HCT116 (cell line): ENCODE data around the gene HHAT. TPM values are rescaled to one million over a fixed set of nuclear protein-coding genes. Genes with fewer than 3 reads are reported as not detected.

Experiments used
- ATAC-seq: fragments of 200-7000 bp; cut with Tn5 transposase; 2 replicates; pipeline ENCODE4 v1.9.1; 2020; ENCODE audit warnings: mild to moderate bottlenecking, moderate library complexity
- BruUV-seq: library from RNA; stranded (reverse); fragments of 400-500 nt; replicated peaks from 2 replicates; lab custom pipeline; 2021; lab: Mats Ljungman, UMichigan
- CTCF ChIA-PET: fragments of 300-600 bp; sonication (Branson Sonifier 250); formaldehyde crosslinking; loops from one replicate; lab custom pipeline; 2021; ENCODE audit warnings: antibody characterized with exemption; lab: Charles Lee
- POLR2A ChIA-PET: fragments of 300-600, 350-600 bp; sonication (Branson Sonifier 250); formaldehyde crosslinking; loops from one replicate; lab custom pipeline; 2021; ENCODE audit warnings: antibody characterized with exemption; lab: Charles Lee
- RAD21 ChIA-PET, 2 experiments: fragments of 300-600 bp; sonication (Branson Sonifier 250); formaldehyde crosslinking; loops; one replicate each; lab custom pipeline; 2023; ENCODE audit warnings: low total read pairs in 2 of 2; ENCODE audit not compliant: uncharacterized antibody in 2 of 2, unreplicated experiment in 2 of 2, low non-redundant PET in 1 of 2; lab: Charles Lee
- DNase-seq: peaks from one replicate; pipeline ENCODE4 v3.0.0-alpha.2; 2010; ENCODE audit warnings: low read depth, low spot score
- H2AFZ ChIP-seq: fragments of 200-600 bp; shearing (Covaris generic), sonication (generic); 2 replicates; pipeline ENCODE4 v1.6.1; 2017; ENCODE audit warnings: low read depth, mixed run types, mixed read lengths, antibody characterized with exemption, low read length; ENCODE audit not compliant: poor library complexity, severe bottlenecking
- H3K27ac ChIP-seq: 2 replicates; pipeline ENCODE4 v1.5.1; 2012; ENCODE audit warnings: low read depth, low read length
- H3K27me3 ChIP-seq: fragments of 200-600 bp; sonication (generic); 2 replicates; pipeline ENCODE4 v1.6.1; 2016; ENCODE audit warnings: mixed run types, low read length, mixed read lengths; ENCODE audit not compliant: insufficient read depth
- H3K36me3 ChIP-seq, 2 experiments: fragments of 200-500 bp in 1 of 2; fragments of 200-600 bp in 1 of 2; sonication (Bioruptor generic) in 1 of 2; sonication (generic) in 1 of 2; 2 replicates each; pipeline versions ENCODE4 v1.5.1 to v1.6.1; 2014 to 2016; ENCODE audit warnings: low read length in 2 of 2, inconsistent platforms in 1 of 2, mixed read lengths in 1 of 2, mixed run types in 1 of 2; ENCODE audit not compliant: insufficient read depth in 2 of 2, control insufficient read depth in 1 of 2
- H3K4me1 ChIP-seq, 2 experiments: fragments of 200-600 bp in 1 of 2; sonication (generic) in 1 of 2; 2 replicates each; pipeline versions ENCODE4 v1.5.1 to v1.6.1; 2012 to 2017; ENCODE audit warnings: low read length in 2 of 2, inconsistent platforms in 1 of 2, mild to moderate bottlenecking in 1 of 2, mixed read lengths in 1 of 2, mixed run types in 1 of 2, moderate library complexity in 1 of 2; ENCODE audit not compliant: insufficient read depth in 2 of 2, control insufficient read depth in 1 of 2
- H3K4me2 ChIP-seq: fragments of 200-600 bp; sonication (generic); 2 replicates; pipeline ENCODE4 v1.6.1; 2017; ENCODE audit warnings: mixed run types, low read length, mixed read lengths
- H3K4me3 ChIP-seq, 2 experiments: fragments of 200-600 bp in 1 of 2; sonication (generic) in 1 of 2; replicated peaks in 1 of 2; 2 replicates each; pipeline ENCODE4 v1.5.1; 2011 to 2016; ENCODE audit warnings: low read length in 2 of 2, control low read depth in 1 of 2, low read depth in 1 of 2, mild to moderate bottlenecking in 1 of 2, mixed read lengths in 1 of 2, mixed run types in 1 of 2
- H3K79me2 ChIP-seq: fragments of 200-600 bp; sonication (generic); 2 replicates; pipeline ENCODE4 v1.6.1; 2017; ENCODE audit warnings: mild to moderate bottlenecking, mixed run types, low read length, moderate library complexity, mixed read lengths; ENCODE audit not compliant: insufficient read depth
- H3K9ac ChIP-seq: fragments of 200-600 bp; sonication (generic); 2 replicates; pipeline ENCODE4 v1.6.1; 2016; ENCODE audit warnings: low read length, mixed read lengths
- H3K9me2 ChIP-seq: fragments of 200-600 bp; sonication (generic), shearing (Covaris generic); 2 replicates; pipeline ENCODE4 v1.6.1; 2017; ENCODE audit warnings: mixed run types, mild to moderate bottlenecking, moderate library complexity; ENCODE audit not compliant: insufficient read depth
- H3K9me3 ChIP-seq, 2 experiments: fragments of 200-500 bp in 1 of 2; fragments of 200-600 bp in 1 of 2; sonication (Bioruptor generic) in 1 of 2; sonication (generic) in 1 of 2; 2 replicates each; pipeline ENCODE4 v1.6.1; 2014 to 2017; ENCODE audit warnings: low read length in 2 of 2, mixed read lengths in 2 of 2, inconsistent platforms in 1 of 2, low read depth in 1 of 2, mild to moderate bottlenecking in 1 of 2, mixed run types in 1 of 2, moderate library complexity in 1 of 2; ENCODE audit not compliant: control insufficient read depth in 1 of 2, insufficient read depth in 1 of 2
- H4K20me1 ChIP-seq: fragments of 200-600 bp; sonication (generic), shearing (Covaris generic); 2 replicates; pipeline ENCODE4 v1.6.1; 2017; ENCODE audit warnings: mixed run types, mild to moderate bottlenecking, moderate library complexity; ENCODE audit not compliant: insufficient read depth
- EGR1 ChIP-seq: IDR thresholded peaks from 2 replicates; pipeline ENCODE4 v1.6.1; 2012; ENCODE audit warnings: low read depth
- ELF1 ChIP-seq: IDR thresholded peaks from 2 replicates; pipeline ENCODE4 v1.6.1; 2012; ENCODE audit warnings: low read depth, borderline replicate concordance
- EZH2phosphoT487 ChIP-seq: fragments of 200-600 bp; IDR thresholded peaks from 2 replicates; pipeline ENCODE4 v1.6.1; 2018; ENCODE audit warnings: antibody characterized with exemption, borderline replicate concordance
- JUND ChIP-seq: IDR thresholded peaks from 2 replicates; pipeline ENCODE4 v1.6.1; 2012
- SP1 ChIP-seq: IDR thresholded peaks from 2 replicates; pipeline ENCODE4 v1.6.1; 2012; ENCODE audit warnings: low read depth
- YY1 ChIP-seq: IDR thresholded peaks from 2 replicates; pipeline ENCODE4 v1.6.1; 2011; ENCODE audit warnings: low read length, low read depth, moderate library complexity, mild to moderate bottlenecking; ENCODE audit not compliant: insufficient replicate concordance; ENCODE audit errors: extremely low read depth
- ZNF274 ChIP-seq: fragments of 200-500 bp; sonication (Bioruptor generic); IDR thresholded peaks from 2 replicates; pipeline ENCODE4 v1.6.1; 2014; ENCODE audit warnings: mild to moderate bottlenecking, low read depth, low read length, inconsistent platforms
- intact Hi-C: fragments of 100-400 bp; cut with micrococcal nuclease; formaldehyde crosslinking; loops from 2 replicates; pipeline ENCODE4 v1.10.0; 2022
- total RNA-seq: library from RNA; stranded (reverse); gene quantifications from one replicate; pipeline ENCODE4 v1.2.1, GENCODE V29; 2021; ENCODE audit not compliant: unreplicated experiment
- TF ChIP-seq, protein P1 (sequence below), 3 experiments: fragments of 200-600 bp in 1 of 3; sonication (generic) in 1 of 3; IDR thresholded peaks in 2 of 3; conservative IDR thresholded peaks in 1 of 3; 2 replicates each; pipeline ENCODE4 v1.5.1; 2012 to 2017; ENCODE audit warnings: low read depth in 2 of 3, low read length in 2 of 3, antibody characterized with exemption in 1 of 3, borderline replicate concordance in 1 of 3, control low read depth in 1 of 3, mild to moderate bottlenecking in 1 of 3, mixed read lengths in 1 of 3, mixed run types in 1 of 3, moderate library complexity in 1 of 3; ENCODE audit not compliant: insufficient read depth in 1 of 3
- TF ChIP-seq, protein P2 (sequence below): IDR thresholded peaks from 2 replicates; pipeline ENCODE4 v1.6.1; 2012

HHAT gene
- total RNA-seq, 1 experiment from 2014 or later = 2.7 TPM

DNA sequence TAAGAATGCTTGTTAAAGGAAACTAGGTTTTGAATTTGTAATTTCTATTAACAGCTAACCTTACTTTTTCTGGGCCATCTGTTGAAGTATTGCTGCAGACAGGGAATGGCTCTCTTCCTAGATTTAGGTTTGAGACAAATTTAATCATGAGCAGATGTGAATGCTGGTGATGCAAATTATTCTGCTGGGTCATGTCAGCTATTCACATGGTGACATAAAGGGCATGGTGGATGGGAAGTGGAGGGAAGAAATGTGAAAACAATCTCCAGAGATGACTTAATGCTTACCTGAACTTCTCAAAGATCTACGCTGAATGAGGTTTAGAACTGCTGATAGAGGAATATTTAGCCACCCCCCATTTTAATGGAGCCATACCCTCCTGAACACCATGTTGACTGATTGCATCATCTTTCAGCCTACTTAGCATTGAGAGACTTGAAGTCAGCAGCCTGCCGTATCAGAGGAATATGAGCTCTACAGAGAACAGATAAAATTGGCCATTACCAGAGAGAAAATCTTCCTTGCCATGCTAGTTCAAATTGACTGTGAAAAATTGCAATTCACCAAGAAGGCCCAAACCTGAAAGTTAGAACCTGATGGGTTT, 138.8 kb downstream of the HHAT start:
- no peak overlapping the region for H3K27ac ChIP-seq
- no peaks in the 10 kb centered on the region for H3K9me2 ChIP-seq
- ChIA-PET RAD21 (no interaction called here), CTCF (no interaction called here), POLR2A (no interaction called here)
- BruUV-seq = no TSS peak
- H3K4me2 ChIP-seq = no peak overlapping the region
- H3K4me1 ChIP-seq = no peaks in the 10 kb centered on the region
- H3K9me3 ChIP-seq = no peaks in the 10 kb centered on the region
- no peaks in the 10 kb centered on the region for H3K36me3 ChIP-seq
- intact Hi-C loops = no loop called here
- ATAC-seq (no peak), DNase-seq (no peak)
- no peaks in the 10 kb centered on the region for H3K79me2 ChIP-seq
- no peak overlapping the region for H3K9ac ChIP-seq
- H2AFZ ChIP-seq = no peak overlapping the region
- H3K27me3 ChIP-seq = peaks cover 33% of the 10 kb centered on the region
- H3K4me3 ChIP-seq = no peak overlapping the region
- no peaks in the 10 kb centered on the region for H4K20me1 ChIP-seq
- TF ChIP-seq JUND (no peak), EGR1 (no peak), ZNF274 (no peak), EZH2phosphoT487 (no peak), ELF1 (no peak), SP1 (no peak), YY1 (no peak)
- TF ChIP-seq, protein P1, sequence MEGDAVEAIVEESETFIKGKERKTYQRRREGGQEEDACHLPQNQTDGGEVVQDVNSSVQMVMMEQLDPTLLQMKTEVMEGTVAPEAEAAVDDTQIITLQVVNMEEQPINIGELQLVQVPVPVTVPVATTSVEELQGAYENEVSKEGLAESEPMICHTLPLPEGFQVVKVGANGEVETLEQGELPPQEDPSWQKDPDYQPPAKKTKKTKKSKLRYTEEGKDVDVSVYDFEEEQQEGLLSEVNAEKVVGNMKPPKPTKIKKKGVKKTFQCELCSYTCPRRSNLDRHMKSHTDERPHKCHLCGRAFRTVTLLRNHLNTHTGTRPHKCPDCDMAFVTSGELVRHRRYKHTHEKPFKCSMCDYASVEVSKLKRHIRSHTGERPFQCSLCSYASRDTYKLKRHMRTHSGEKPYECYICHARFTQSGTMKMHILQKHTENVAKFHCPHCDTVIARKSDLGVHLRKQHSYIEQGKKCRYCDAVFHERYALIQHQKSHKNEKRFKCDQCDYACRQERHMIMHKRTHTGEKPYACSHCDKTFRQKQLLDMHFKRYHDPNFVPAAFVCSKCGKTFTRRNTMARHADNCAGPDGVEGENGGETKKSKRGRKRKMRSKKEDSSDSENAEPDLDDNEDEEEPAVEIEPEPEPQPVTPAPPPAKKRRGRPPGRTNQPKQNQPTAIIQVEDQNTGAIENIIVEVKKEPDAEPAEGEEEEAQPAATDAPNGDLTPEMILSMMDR (IDR thresholded peaks at IDR 0.05 in 2 of 3, conservative IDR thresholded peaks at IDR 0.05 in 1 of 3; ENCODE audit: borderline replicate concordance in 1 of 3, insufficient read depth in 1 of 3, low read depth in 2 of 3, low read length in 2 of 3) = no peak
- TF ChIP-seq, protein P2, sequence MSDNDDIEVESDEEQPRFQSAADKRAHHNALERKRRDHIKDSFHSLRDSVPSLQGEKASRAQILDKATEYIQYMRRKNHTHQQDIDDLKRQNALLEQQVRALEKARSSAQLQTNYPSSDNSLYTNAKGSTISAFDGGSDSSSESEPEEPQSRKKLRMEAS = no peak
